Nephron (organoid): ENCODE measurements around the gene GLI1.
A peak's percentile ranks its signal among the peaks of the same experiment; 100 is the strongest.
"Not testable (repeated sequence)": the region's sequence is repeated elsewhere in the genome, so short reads cannot be mapped to it uniquely, and the experiment has no call there.

Experiments used
- H3K27ac Mint-ChIP-seq, 3 experiments: 2 replicates each; pipeline ENCODE4 v1.8.0; 2020; ENCODE audit warnings: mixed read lengths in 3 of 3, mild to moderate bottlenecking in 2 of 3, moderate library complexity in 1 of 3
- H3K27me3 Mint-ChIP-seq: 2 replicates; pipeline ENCODE4 v1.8.0; 2021; ENCODE audit warnings: low read depth, mild to moderate bottlenecking, moderate library complexity, mixed read lengths
- H3K36me3 Mint-ChIP-seq: 2 replicates; pipeline ENCODE4 v1.8.0; 2020; ENCODE audit warnings: low read depth, mixed read lengths
- H3K4me1 Mint-ChIP-seq: 2 replicates; pipeline ENCODE4 v1.8.0; 2020; ENCODE audit warnings: mixed read lengths
- H3K4me3 Mint-ChIP-seq, 3 experiments: 2 replicates each; pipeline ENCODE4 v1.8.0; 2020; ENCODE audit warnings: mild to moderate bottlenecking in 3 of 3, mixed read lengths in 3 of 3, moderate library complexity in 2 of 3
- H3K9me3 Mint-ChIP-seq: 2 replicates; pipeline ENCODE4 v1.8.0; 2020; ENCODE audit warnings: mixed read lengths
- CTCF ChIP-seq, 3 experiments: fragments of 200-600 bp; sonication (generic); IDR thresholded peaks; one replicate each; pipeline ENCODE4 v1.5.0; 2021; ENCODE audit warnings: antibody characterized with exemption in 3 of 3; ENCODE audit not compliant: unreplicated experiment in 3 of 3

GLI1 gene

DNA sequence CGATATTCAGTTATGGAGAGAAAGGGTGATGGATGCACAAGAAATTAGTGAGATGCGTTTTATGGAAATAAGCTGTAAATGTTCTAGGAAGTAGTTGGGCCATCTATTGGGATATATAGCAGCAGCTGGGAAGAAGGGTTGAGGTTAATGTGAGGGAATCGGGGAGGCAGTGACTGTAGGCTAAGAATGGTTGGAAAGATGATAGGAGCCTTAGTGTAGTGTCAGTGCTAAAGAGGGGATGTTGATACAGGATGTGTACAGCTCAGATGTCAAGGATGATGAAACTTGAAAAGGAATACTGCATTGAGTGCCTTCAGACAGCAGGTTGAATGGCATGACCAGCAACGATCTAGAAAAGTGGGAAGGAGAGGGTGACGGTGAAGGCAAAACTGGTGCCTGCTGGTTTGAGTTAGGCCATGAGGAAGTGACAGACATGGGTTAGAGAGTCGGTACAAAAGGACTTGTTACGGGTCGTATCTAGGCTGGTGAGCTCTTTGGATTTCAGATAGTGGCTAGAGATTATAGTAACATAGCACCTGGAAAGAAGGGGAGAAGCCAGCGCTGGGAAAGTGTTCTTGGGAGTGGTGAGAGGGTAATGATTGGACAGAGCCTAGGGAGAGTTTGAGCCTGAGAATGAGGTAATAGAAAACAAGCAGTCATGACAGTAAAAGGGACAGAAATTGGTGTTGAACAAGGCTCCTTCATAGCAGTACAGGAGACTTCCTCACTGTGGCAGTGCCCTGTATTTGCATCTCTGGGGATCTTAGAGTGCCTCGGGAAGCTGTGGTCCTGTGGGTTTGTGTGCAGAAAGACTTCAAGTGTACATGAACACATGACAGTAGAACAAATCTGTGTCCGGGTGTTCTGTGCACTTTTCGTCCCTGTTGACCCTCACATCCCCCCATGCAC, 37.9 kb downstream of the GLI1 start:
- peaks cover 2% of the 10 kb centered on the region for H3K9me3 Mint-ChIP-seq
- H3K4me3 Mint-ChIP-seq, result no peak overlapping the region
- TF ChIP-seq CTCF (IDR thresholded peaks at IDR 0.05; ENCODE audit: unreplicated experiment in 3 of 3), result no peak
- no peaks in the 10 kb centered on the region for H3K4me1 Mint-ChIP-seq
- H3K27me3 Mint-ChIP-seq, result peaks cover 4% of the 10 kb centered on the region
- no peak overlapping the region for H3K27ac Mint-ChIP-seq
- peaks cover 73% of the 10 kb centered on the region for H3K36me3 Mint-ChIP-seq

DNA sequence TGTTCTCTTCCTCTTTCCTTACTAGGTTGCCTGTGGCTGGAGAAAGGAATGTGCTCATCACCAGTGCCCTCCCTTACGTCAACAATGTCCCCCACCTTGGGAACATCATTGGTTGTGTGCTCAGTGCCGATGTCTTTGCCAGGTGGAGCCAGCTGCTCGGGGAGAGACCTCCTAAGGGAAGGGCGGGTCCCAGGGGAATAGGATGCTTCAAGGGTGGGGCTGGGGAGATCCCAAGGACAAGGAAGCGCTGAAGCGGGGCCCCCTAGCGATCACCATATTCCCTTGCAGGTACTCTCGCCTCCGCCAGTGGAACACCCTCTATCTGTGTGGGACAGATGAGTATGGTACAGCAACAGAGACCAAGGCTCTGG, 38.5 kb downstream of the GLI1 start:
- Mint-ChIP-seq H3K4me3 (no peak overlapping the region), H3K9me3 (peaks cover 2% of the 10 kb centered on the region), H3K27ac (no peak overlapping the region), H3K27me3 (peaks cover 4% of the 10 kb centered on the region), H3K36me3 (peaks cover 72% of the 10 kb centered on the region), H3K4me1 (no peaks in the 10 kb centered on the region)
- TF ChIP-seq CTCF (IDR thresholded peaks at IDR 0.05; ENCODE audit: unreplicated experiment in 3 of 3), result no peak

- TF ChIP-seq CTCF (IDR thresholded peaks at IDR 0.05; ENCODE audit: unreplicated experiment in 3 of 3), result no peak
- Mint-ChIP-seq H3K9me3 (peaks cover 2% of the 10 kb centered on the region), H3K27ac (no peak overlapping the region), H3K4me1 (no peaks in the 10 kb centered on the region), H3K27me3 (peaks cover 4% of the 10 kb centered on the region), H3K36me3 (peaks cover 76% of the 10 kb centered on the region), H3K4me3 (no peak overlapping the region)
Observed at GRCh38 chr12:57498571-57498970, 39.0 kb downstream of the GLI1 start.

- H3K9me3 Mint-ChIP-seq, result peaks cover 2% of the 10 kb centered on the region
- H3K27ac Mint-ChIP-seq, result no peak overlapping the region
- no peak overlapping the region for H3K4me3 Mint-ChIP-seq
- peaks cover 4% of the 10 kb centered on the region for H3K27me3 Mint-ChIP-seq
- H3K4me1 Mint-ChIP-seq, result no peaks in the 10 kb centered on the region
- peaks cover 86% of the 10 kb centered on the region for H3K36me3 Mint-ChIP-seq
- no peak for TF ChIP-seq CTCF (IDR thresholded peaks at IDR 0.05; ENCODE audit: unreplicated experiment in 3 of 3)
Observed at GRCh38 chr12:57500213-57500612, 40.6 kb downstream of the GLI1 start.

DNA sequence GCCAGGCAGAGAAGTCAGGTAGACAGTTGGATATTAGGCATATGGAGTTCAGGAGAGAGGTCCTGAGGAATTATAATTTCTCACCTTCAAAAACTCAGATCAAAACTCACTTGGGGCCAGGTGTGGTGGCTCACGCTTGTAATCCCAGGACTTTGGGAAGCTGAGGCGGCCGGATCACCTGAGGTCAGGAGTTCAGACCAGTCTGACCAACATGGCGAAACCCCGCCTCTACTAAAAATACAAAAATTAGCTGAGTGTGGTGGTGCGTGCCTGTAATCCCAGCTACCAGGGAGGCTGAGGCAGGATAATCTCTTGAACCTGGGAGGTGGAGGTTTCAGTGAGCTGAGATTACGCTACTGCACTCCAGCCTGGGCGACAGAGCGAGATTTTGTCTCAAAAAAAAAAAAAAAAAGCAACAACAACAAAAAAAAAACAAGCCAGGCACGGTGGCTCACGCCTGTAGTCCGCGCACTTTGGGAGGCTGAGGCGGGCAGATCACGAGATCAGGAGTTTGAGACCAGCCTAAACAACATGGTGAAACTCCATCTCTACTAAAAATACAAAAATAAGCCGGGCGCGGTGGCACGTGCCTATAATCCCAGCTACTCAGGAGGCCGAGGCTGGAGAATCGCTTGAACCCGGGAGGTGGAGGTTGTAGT, 42.9 kb downstream of the GLI1 start:
- peaks cover 81% of the 10 kb centered on the region for H3K36me3 Mint-ChIP-seq
- not testable (repeated sequence) for H3K27me3 Mint-ChIP-seq, H3K4me1 Mint-ChIP-seq, H3K4me3 Mint-ChIP-seq, H3K9me3 Mint-ChIP-seq
- H3K27ac Mint-ChIP-seq, result peak overlapping the region in 1 of 3 experiments; percentile 17

- not testable (repeated sequence) for H3K4me3 Mint-ChIP-seq, H3K4me1 Mint-ChIP-seq, H3K27ac Mint-ChIP-seq, H3K9me3 Mint-ChIP-seq, H3K27me3 Mint-ChIP-seq
- H3K36me3 Mint-ChIP-seq, result peaks cover 73% of the 10 kb centered on the region
Observed at GRCh38 chr12:57506541-57506940, 47.0 kb downstream of the GLI1 start.

DNA sequence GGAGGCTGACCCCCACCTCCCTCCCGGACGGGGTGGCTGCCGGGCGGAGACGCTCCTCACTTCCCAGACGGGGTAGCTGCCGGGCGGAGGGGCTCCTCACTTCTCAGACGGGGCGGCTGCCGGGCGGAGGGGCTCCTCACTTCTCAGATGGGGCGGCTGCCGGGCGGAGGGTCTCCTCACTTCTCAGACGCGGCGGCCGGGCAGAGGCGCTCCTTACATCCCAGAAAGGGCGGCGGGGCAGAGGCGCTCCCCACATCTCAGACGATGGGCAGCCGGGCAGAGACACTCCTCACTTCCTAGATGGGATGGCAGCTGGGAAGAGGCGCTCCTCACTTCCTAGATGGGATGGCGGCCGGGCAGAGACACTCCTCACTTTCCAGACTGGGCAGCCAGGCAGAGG, 48.2 kb downstream of the GLI1 start:
- H3K9me3 Mint-ChIP-seq, H3K4me1 Mint-ChIP-seq, H3K27me3 Mint-ChIP-seq, H3K27ac Mint-ChIP-seq, H3K4me3 Mint-ChIP-seq: not testable (repeated sequence)
- peaks cover 75% of the 10 kb centered on the region for H3K36me3 Mint-ChIP-seq
